Measurements from ENCODE around the gene CRB1. TPM values are rescaled to one million over a fixed set of nuclear protein-coding genes. Genes with fewer than 3 reads are reported as not detected.

The CRB1 gene
- polyA plus RNA-seq, 12 donors = 0.08 to 0.70 (median 0.35) TPM; not detected in 2

- no peak for DNase-seq
Observed at GRCh38 chr1:197303463-197303862, 35.4 kb downstream of the CRB1 start.

DNA sequence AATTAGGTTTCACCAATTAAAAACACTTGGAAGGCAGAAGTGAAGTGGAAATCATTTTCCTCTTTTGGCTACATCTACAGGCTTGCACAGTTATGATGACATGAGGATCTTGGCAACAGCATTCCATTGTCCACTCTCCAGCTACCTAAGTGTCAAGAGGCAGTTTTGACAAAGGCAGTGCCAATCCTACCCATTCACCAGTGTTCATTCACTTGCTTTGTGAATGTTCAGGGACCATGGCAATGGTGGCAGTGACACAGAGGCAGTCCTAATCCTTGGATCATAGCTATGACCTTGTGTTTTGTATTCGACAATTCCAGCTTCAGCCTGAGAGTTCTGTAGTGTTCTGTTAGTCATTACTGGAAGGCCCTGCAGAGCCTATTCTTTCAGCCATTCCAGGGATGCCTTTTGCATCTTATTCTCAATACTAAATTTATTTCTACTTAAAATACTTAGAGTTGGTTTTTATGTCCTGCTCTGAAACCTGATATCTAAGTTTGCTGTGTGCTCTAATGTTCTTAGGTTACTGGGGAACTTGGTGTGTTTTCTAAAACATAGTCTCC lies 36.7 kb downstream of the CRB1 start:
- DNase-seq = no peak

DNA sequence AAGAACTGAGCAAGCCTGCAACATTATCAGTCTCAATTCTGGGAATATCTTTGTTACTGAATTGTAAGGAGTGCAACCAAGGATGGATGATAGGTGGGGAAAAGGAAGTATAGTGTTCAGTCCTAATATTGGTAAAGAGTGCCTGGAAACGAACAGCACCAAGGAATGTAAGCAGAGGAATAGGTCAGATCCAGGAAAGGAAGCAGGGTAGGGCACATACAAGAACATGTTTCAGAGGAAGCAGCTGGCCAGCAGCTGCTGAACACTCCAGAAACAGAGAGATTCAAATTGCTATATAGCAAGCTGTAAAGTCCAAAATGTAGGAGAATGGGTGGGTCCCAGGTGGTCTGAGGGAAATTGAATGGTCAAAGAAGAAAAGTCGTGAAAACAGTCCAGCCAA lies 37.9 kb downstream of the CRB1 start:
- no peak for DNase-seq

- DNase-seq = no peak
Observed at GRCh38 chr1:197306381-197307062, 38.5 kb downstream of the CRB1 start.

DNA sequence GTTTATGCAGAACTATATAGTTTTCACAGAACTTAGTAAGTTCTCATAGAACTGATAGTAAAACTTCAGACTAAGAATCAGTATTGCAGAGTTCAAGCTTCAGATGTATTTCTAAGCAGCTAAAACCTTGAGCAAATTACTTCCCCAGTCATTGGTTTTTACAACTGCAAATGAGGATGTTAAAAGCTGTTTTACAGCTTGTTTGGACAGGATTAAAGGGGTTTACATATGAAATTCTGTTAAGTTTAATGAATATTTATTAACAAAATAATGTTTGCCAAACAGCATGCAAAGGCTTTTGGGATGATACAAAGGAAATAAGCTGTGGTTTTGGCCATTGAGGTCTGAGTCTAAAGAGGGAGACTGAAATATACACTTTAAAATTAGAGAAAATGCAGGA lies 39.1 kb downstream of the CRB1 start:
- no peak for DNase-seq

GRCh38 chr1:197307551-197307950 lies 39.5 kb downstream of the CRB1 start:
- DNase-seq = no peak

DNA sequence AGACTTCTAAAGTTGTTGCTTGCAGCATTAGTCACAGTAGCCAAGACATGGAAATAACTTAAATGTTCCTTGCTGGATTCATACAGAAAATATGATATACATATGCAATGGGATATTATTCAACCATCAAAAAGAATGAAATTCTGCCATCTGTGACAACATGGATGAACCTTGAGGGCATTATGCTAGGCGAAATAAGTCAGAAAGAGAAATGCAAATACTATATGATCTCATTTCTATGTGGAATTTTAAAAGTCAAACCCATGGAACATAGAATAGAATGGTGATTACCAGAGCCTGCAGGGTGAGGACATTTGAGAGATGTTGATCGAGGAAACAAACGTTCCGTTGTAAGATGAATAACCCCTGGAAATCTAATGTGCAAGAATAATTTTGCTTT lies 43.0 kb downstream of the CRB1 start:
- no peak for DNase-seq

DNA sequence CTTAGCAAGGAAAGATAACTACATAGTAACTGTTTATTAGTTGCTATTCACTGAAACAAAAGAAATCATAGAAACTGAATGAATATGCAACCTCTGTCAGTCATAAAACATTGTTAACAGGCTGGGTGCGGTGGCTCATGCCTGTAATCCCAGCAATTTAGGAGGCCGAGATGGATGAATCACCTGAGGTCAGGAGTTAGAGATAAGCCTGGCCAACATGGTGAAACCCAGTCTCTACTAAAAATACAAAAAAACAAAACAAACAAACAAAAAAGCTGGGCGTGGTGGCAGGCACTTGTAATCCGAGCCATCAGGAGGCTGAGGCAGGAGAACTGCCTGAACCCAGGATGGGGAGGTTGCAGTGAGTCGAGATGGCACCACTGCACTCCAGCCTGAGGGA lies 44.1 kb downstream of the CRB1 start:
- DNase-seq = no peak

GRCh38 chr1:197313713-197314112 lies 45.7 kb downstream of the CRB1 start:
- DNase-seq = no peak

DNA sequence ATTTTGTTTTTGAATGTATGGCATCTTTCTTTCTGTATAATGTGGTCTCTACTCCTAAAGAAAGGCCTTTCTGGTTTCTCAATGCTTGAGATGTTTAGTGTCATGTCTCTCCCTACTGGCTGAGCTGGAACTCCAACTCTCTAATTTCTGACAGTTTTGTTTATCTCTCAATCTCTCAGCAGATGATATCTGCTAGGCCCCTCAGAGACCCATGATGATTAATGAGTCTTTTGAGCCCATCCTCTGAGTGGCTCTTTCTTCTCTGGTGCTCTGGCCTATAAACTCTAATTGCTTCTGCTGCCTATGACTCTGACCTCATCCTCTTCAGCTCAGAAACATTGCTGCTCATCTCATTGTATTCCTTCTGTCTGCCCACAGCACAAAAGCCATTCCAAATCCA lies 46.6 kb downstream of the CRB1 start:
- no peak for DNase-seq

- DNase-seq = no peak
Observed at GRCh38 chr1:197319631-197320030, 51.6 kb downstream of the CRB1 start.

- DNase-seq = peak; percentile 8
Observed at GRCh38 chr1:197320991-197321531, 53.0 kb downstream of the CRB1 start.

DNA sequence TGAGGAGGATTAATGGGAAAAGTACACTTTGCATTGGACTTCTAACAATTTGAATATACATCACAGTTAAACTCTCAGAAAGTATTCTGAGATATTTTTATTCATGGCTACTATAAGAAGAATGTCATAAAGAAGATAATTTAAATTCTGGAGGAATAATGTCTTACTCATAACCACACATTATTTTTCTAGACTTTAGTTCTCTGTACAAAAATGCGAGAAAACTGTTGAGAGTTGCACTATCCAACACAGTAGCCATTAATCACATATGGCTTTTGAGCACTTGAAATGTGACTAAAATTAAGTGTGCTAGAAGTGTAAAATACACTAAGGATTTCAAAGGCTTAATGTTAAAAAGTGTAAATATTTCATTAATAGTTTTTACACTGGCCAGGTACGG lies 53.8 kb downstream of the CRB1 start:
- DNase-seq = no peak

DNA sequence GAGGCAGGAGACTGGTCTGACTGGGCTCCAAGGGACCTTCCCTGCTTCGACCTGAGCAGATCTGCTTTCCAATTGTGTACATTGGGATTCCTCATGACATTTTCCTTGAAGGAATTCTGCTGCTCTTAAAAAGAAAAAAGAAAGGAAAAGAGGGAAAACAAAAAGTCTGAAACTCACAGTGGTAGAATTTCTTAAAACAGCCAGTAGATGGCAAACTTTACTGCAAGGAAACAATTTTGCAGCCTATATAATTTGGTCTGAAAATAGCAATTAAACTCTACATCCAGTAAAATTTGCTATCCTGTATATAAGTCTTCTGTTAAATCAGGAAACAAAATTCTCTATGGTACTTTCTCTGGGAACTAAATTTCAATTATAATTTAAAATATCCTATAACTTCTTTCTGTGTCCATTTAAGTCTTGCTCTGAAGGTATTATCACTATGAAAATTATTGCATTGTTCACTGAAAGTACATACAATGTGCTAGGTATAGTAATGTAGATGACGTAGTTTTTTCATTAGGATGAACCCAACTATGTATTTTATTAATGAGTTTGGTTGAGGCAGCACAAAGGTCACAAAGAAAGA lies 59.8 kb downstream of the CRB1 start:
- DNase-seq = no peak

DNA sequence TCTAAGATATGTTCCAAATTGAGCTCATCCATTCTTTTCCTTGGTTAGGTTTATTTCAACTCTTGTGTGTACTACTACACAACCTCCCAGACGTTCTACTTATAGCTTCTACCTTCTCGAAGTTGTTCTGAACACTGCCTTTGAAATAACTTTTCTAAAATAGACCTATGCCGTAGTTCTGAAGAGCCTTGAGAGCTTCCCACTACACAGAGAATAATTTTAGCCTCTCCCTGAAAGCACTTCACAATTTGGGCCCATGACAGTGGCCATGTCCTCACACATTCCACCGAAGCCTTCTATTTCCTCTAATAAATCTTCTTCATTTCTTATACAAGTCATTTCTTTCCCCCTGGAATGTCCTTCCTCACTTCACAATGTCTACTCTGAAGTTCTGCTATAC lies 62.2 kb downstream of the CRB1 start:
- no peak for DNase-seq

- no peak for DNase-seq
Observed at GRCh38 chr1:197331565-197331964, 63.5 kb downstream of the CRB1 start.

DNA sequence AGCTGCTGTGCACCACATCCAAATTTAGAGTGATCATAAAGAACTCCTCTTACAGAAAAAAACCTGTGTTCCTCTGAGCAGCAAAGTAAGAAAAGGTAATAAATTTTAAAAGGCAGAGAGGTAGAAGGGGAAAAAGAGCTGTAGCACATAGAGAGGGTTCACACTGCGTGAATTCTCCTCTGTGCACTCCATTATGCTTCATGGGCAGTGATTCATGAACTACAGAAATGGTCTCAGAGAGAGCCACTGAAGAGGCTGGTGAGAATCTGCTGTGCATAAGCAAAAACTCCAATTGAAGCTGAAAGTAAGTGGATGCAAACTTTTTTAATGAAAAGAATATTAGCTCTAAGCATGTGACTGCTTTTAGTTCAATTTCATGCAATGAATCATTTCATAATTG lies 65.0 kb downstream of the CRB1 start:
- DNase-seq = no peak

DNA sequence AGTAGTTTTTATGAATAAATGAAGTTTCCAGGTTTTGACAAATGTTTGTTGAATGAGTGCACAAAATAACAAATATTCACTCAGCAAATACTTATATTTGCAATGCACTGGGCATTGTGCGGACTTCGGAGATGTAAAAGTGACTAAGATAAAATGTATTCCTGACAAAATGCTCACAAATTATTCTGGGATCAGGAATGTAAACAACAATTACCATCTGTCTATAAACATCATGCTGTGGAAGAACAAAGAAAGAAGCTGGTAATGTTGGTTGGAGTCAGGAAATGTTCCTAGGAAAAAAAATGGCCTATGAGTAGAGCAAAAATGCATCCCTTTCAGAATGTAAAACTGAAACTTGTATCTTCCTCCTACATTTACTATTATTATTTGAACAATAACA lies 68.5 kb downstream of the CRB1 start:
- DNase-seq = no peak

- DNase-seq = no peak
Observed at GRCh38 chr1:197339106-197340060, 71.3 kb downstream of the CRB1 start.

GRCh38 chr1:197341626-197342025 lies 73.6 kb downstream of the CRB1 start:
- DNase-seq = no peak

GRCh38 chr1:197342044-197342565 lies 74.1 kb downstream of the CRB1 start:
- no peak for DNase-seq

DNA sequence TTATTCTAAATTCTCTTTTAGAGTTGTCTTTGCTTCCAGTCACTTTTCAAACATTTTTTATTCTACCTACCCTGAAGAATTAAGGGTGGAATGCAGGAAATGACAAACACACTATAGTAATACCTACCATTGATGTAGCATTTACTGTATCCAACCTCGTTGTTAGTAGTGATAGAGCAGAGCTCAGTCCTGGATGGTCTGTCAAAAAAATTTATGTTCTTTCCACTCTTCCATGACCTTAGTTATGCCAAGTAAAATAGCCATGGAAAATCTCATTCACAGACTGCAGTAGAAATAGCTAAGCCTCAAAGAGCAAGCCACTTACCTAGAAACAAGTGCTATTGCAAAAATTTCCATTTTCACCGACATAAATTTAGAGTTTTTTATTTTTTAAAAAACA lies 74.6 kb downstream of the CRB1 start:
- no peak for DNase-seq

All from muscle of arm (tissue), 12 donors.